HG03097 (cell line): ENCODE data around the gene GCLC.
"Not testable (repeated sequence)": the region's sequence is repeated elsewhere in the genome, so short reads cannot be mapped to it uniquely, and the experiment has no call there.

Source experiments
- ATAC-seq: cut with Tn5 transposase; IDR thresholded peaks from one replicate; pipeline ENCODE4 v1.9.1; 2021; ENCODE audit not compliant: unreplicated experiment, low FRiP score

Gene GCLC

GRCh38 chr6:53495506-53496499 lies 49.1 kb downstream of the GCLC start:
- no peak for ATAC-seq

GRCh38 chr6:53494076-53494475 lies 50.8 kb downstream of the GCLC start:
- ATAC-seq, result no peak

- no peak for ATAC-seq
Observed at GRCh38 chr6:53493635-53494025, 51.3 kb downstream of the GCLC start.

GRCh38 chr6:53492860-53493634 lies 51.9 kb downstream of the GCLC start:
- no peak for ATAC-seq

GRCh38 chr6:53487080-53487479 lies 57.8 kb downstream of the GCLC start:
- no peak for ATAC-seq

GRCh38 chr6:53486679-53487078 lies 58.2 kb downstream of the GCLC start:
- no peak for ATAC-seq

- no peak for ATAC-seq
Observed at GRCh38 chr6:53484476-53485280, 60.2 kb downstream of the GCLC start.

- ATAC-seq, result no peak
Observed at GRCh38 chr6:53483423-53484353, 61.2 kb downstream of the GCLC start.

GRCh38 chr6:53481323-53481722 lies 63.6 kb downstream of the GCLC start:
- no peak for ATAC-seq

GRCh38 chr6:53480774-53481173 lies 64.1 kb downstream of the GCLC start:
- ATAC-seq, result not testable (repeated sequence)

- ATAC-seq, result no peak
Observed at GRCh38 chr6:53479871-53480270, 65.0 kb downstream of the GCLC start.

- ATAC-seq, result no peak
Observed at GRCh38 chr6:53476964-53477363, 67.9 kb downstream of the GCLC start.

GRCh38 chr6:53474010-53474409 lies 70.9 kb downstream of the GCLC start:
- no peak for ATAC-seq

- ATAC-seq, result no peak
Observed at GRCh38 chr6:53469163-53469562, 75.7 kb downstream of the GCLC start.

- no peak for ATAC-seq
Observed at GRCh38 chr6:53466257-53466656, 78.6 kb downstream of the GCLC start.

- ATAC-seq, result no peak
Observed at GRCh38 chr6:53465732-53466131, 79.2 kb downstream of the GCLC start.

- no peak for ATAC-seq
Observed at GRCh38 chr6:53464927-53465460, 79.9 kb downstream of the GCLC start.

GRCh38 chr6:53464483-53464882 lies 80.4 kb downstream of the GCLC start:
- ATAC-seq, result no peak

- ATAC-seq, result no peak
Observed at GRCh38 chr6:53461696-53462095, 83.2 kb downstream of the GCLC start.
